ENCODE measurements around the gene NOP16.

NOP16 gene

GRCh38 chr5:176388003-176388443 is 375 bp downstream of the NOP16 start:
- DNase-seq = no peak

DNA sequence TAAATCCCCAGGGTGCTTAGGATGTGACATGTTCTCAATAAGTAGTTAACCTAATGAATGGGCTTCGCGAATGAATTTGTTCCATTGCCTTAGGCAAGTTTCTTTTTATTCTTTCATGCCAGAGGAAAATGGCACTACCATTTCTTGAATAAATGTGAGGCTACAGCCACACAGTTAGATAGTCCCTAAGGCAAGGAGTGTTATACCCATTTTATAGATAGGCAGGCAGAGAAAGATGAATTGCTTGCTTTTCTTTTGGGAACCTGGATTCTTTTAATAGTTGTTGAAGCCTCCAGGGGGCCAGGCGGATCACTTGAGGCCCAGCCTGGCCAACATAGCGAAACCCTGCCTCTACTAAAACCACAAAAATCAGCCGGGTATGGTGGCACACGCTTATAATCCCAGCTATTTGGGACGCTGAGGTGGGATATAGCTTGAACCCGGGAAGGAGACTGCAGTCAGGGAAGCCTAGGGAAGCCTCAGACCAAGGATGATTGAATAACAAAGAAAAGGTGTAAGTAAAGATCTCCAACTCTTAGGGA is 943 bp downstream of the NOP16 start:
- DNase-seq = no peak

- DNase-seq = no peak
Measured at GRCh38 chr5:176386491-176386890, 1.9 kb downstream of the NOP16 start.

DNA sequence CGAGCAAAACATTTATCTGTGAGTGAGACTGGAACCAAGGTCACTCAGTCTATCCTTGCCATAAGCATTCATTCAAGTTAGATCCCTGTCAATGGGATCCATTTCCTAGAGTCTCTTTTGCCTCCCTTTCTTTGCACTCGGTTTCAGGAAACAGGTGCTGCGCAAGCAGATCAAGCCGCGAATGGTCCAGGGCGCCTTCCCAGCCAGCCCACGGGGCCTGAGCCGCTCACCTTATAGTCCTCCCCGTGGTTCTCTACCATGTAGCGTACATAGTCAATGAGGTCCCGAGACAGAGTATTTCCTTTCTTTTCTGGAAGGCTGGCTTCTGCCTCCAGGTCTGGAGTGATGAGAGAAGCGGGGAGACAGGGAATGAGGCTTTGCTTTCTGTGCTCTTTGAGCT is 3.4 kb downstream of the NOP16 start:
- no peak for DNase-seq

DNA sequence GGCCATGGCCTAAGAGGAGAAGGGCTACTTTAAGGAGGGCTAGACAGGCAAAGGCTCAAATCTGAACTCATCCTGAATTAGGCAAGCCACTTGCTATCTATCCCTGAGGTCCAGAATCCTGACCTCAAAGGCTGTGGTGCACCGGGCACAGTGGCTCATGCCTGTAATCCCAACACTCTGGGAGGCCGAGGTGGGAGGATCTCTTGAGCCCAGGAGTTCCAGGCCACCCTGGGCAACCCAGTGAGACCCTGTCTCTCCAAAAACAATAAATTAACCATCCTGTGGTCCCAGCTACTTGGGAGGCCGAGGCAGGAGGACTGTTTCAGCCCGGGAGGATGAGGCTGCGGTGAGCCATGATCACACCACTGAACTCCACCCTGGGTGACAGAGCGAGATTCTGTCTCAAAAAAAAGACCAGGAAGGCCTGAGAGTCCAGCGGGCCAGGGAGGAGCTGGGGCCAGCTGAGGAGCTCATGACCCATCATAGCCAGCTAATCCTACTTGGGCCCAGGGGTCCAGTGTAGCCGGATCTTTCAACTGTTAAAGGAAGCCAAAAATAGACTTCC is 4.0 kb downstream of the NOP16 start:
- no peak for DNase-seq

DNA sequence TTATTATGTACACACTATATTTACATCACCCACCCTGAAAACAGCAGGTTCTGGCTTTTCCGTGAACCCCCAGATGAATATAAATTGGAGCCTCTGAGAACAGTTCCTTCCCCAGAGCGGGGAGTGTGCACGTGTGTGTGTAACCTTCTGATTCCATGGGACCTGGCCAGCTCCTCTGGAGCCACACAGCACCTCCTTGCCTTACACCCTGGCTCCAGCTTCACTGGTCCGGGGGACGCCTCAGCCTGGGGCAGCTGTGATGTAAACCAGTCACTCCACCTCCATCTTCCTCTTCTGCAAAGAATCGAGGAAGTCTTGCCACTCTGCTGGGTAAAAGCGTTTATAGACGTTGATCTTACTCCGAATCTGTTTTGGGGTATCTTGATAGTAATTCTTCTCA is 4.4 kb downstream of the NOP16 start:
- DNase-seq = no peak

GRCh38 chr5:176383248-176383905 is 5.0 kb downstream of the NOP16 start:
- no peak for DNase-seq

- DNase-seq = no peak
Measured at GRCh38 chr5:176382721-176383120, 5.7 kb downstream of the NOP16 start.

DNA sequence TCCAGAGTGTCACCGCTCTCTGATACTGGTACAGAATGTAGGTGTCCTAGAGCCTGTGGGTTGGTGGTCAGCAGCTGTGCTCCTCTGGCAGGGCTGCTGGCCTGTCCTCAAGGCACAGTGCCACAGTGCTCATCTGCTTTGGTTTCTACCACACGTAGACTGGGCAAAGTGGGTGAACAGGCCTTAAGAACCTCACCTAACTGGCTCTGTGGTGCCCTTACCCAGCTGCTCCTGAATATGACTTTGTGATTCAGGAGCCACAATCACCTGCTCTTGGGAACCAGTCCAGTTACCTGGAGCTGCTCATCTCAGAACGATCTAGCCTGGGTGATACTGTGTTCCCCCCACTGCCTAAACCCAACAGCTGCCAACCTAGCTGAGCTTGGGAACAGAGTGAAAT is 6.4 kb downstream of the NOP16 start:
- no peak for DNase-seq

GRCh38 chr5:176381423-176381822 is 7.0 kb downstream of the NOP16 start:
- DNase-seq = peak in 9 of 58 donors; percentile 4 to 39 (median 19)

- DNase-seq = no peak
Measured at GRCh38 chr5:176379881-176380280, 8.5 kb downstream of the NOP16 start.

GRCh38 chr5:176373100-176373818 is 15.1 kb downstream of the NOP16 start:
- DNase-seq = peak in 1 of 58 donors; percentile 3

GRCh38 chr5:176371621-176372539 is 16.5 kb downstream of the NOP16 start:
- peak in 7 of 58 donors; percentile 4 to 41 (median 18) for DNase-seq

GRCh38 chr5:176369934-176370711 is 18.3 kb downstream of the NOP16 start:
- DNase-seq = no peak

GRCh38 chr5:176368726-176369125 is 19.7 kb downstream of the NOP16 start:
- no peak for DNase-seq

- DNase-seq = peak in 1 of 58 donors; percentile 42
Measured at GRCh38 chr5:176366232-176366894, 22.0 kb downstream of the NOP16 start.

DNA sequence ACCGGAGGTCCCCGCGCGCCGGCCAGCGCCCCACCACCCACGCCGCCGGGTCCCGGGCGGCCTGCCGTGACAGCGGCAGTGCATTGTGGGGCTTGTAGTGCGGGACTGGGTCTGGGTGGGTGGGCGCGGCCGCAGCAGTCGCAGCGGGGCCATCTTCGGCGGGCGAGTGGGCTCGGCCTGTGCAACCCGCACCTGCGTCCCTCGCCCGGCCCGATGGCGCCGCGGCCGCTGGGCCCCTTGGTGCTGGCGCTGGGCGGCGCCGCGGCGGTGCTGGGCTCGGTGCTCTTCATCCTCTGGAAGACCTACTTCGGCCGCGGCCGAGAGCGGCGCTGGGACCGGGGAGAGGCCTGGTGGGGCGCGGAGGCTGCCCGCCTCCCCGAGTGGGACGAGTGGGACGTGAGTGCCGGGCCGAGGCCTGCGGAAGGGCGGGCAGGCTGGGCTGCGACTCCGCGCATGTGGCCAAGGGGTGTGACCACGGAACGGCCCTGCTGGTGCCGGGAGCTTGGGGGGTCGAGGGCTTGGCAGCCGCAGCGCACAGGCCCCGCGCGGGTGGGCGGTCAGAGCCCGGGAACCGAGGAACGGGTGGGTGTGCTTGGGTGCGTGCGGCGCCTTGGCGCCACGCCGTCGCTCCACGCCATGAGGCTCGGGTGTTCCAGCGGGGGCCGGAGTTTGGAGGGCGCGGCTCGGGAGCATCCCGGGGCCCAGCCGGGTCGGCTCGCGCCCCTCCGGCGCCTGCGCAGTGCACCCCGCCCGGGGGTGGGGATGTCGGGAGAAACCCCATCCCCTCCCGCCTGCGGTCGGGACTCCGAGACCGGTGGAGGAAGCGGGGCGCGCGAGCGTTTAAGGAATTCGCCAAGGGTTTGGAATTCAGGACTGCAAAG is 22.8 kb downstream of the NOP16 start, which contains the start of gene ARL10:
Gene ARL10 (plus strand): TSS at position 137 of the 881 bp plus-strand sequence. CDS start 77 bp downstream, at position 214.
- peak in 53 of 58 donors; percentile 10 to 81 (median 52) for DNase-seq

DNA sequence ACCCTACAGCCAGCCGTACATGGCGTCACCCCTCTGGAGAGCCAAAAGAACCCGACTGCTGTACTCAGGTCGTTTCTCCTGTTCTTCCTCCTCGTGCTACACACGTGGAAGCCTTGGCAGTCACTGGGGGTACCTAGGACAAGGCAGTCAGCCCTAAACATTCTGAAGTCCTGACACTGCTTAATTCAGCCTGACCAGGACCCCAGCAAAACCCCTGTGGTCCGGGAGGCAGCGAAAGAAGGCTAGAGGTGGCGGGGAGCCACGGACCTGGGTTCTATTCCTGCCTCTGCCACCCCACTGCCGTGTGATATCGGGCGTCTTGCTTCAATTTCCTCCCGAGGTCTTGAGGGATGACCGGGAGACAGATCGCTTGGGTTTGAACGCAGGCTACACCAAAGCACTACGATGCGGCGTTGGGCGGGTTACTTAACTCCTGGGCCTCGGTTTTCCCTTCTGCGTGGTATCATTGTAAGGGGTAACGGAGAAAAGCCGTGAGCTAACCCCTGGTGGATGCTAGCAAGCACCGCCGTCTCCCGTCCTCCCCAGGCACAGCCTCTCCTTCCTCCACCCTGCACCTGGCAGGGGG is 23.5 kb downstream of the NOP16 start:
- DNase-seq = peak in 4 of 58 donors; percentile 25 to 70 (median 48)
